GM21360 (cell line): ENCODE data around the gene SLC37A1.

ENCODE experiments used
- ATAC-seq: cut with Tn5 transposase; IDR thresholded peaks from one replicate; pipeline ENCODE4 v1.9.1; 2021; ENCODE audit warnings: mild to moderate bottlenecking, moderate library complexity; ENCODE audit not compliant: unreplicated experiment

Gene SLC37A1

GRCh38 chr21:42558846-42559245, 45.2 kb downstream of the SLC37A1 start:
- no peak for ATAC-seq

GRCh38 chr21:42559326-42559725, 45.7 kb downstream of the SLC37A1 start:
- no peak for ATAC-seq

- ATAC-seq = no peak
Observed at GRCh38 chr21:42560517-42561179, 47.0 kb downstream of the SLC37A1 start.

GRCh38 chr21:42561762-42562650, 48.4 kb downstream of the SLC37A1 start:
- ATAC-seq = peak; percentile 72

- ATAC-seq = no peak
Observed at GRCh38 chr21:42562816-42563215, 49.2 kb downstream of the SLC37A1 start.

GRCh38 chr21:42563261-42563660, 49.6 kb downstream of the SLC37A1 start:
- no peak for ATAC-seq

GRCh38 chr21:42563686-42564085, 50.0 kb downstream of the SLC37A1 start:
- ATAC-seq = no peak

GRCh38 chr21:42564561-42564971, 50.9 kb downstream of the SLC37A1 start:
- ATAC-seq = no peak

- ATAC-seq = no peak
Observed at GRCh38 chr21:42565206-42565810, 51.7 kb downstream of the SLC37A1 start.

- ATAC-seq = no peak
Observed at GRCh38 chr21:42565886-42566523, 52.4 kb downstream of the SLC37A1 start.

GRCh38 chr21:42566524-42567213, 53.0 kb downstream of the SLC37A1 start:
- no peak for ATAC-seq

- no peak for ATAC-seq
Observed at GRCh38 chr21:42567214-42567555, 53.5 kb downstream of the SLC37A1 start.

- ATAC-seq = no peak
Observed at GRCh38 chr21:42567861-42568260, 54.2 kb downstream of the SLC37A1 start.

GRCh38 chr21:42568376-42568775, 54.7 kb downstream of the SLC37A1 start:
- ATAC-seq = no peak

- ATAC-seq = no peak
Observed at GRCh38 chr21:42568866-42569731, 55.4 kb downstream of the SLC37A1 start.

GRCh38 chr21:42569732-42570301, 56.2 kb downstream of the SLC37A1 start:
- no peak for ATAC-seq

GRCh38 chr21:42570362-42570761, 56.7 kb downstream of the SLC37A1 start:
- ATAC-seq = no peak

GRCh38 chr21:42570841-42571387, 57.3 kb downstream of the SLC37A1 start:
- no peak for ATAC-seq
